ENCODE measurements around the gene OR8G1. TPM values are rescaled to one million over a fixed set of nuclear protein-coding genes. Genes with fewer than 3 reads are reported as not detected.

OR8G1 gene, protein sequence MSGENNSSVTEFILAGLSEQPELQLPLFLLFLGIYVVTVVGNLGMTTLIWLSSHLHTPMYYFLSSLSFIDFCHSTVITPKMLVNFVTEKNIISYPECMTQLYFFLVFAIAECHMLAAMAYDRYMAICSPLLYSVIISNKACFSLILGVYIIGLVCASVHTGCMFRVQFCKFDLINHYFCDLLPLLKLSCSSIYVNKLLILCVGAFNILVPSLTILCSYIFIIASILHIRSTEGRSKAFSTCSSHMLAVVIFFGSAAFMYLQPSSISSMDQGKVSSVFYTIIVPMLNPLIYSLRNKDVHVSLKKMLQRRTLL
- total RNA-seq (not detected), polyA plus RNA-seq (not detected)

DNA sequence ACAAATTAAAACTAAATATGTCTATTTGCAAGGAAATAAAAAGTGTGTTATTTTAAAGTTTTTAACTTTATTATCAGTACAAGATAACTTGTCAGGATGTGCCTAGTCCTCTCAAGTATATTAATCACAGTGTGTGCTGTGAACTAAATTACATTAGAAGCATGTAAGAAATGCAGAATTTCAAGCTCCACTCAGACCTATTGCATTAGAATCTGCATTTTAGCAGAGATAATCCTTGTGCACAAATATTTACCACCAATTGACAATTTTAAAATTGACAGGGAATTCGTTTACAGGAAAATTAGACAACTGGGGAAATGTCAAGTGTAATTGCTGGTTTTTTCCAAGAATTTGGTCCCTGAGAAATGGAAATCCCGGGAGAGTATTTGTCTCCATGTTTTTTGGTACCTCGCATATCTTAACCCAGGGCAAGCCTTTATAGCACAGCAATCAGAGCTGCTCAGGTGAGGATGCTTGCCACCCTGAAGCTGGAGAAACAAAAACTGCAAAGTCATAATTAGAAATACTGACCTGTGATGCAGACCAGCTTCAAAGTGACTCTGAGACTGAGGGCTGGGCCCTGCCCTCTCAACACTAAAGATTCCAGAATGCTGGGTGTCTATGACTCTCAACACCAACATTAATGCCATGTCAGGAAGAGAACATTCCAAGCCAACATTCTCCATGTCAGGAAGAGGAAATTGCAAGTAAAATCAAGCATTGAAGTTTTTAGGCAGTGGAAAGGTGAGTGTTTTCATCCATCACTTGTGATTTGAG, at the start of gene OR8G1:
Gene OR8G1, plus strand, starts transcription at position 475 of the 777 bp plus-strand sequence. CDS start 8,581 bp downstream, outside the sequence.
- Histone ChIP-seq H3K9ac (ENCODE audit: low read depth in 1 of 2, low read length in 2 of 2) (no peak within 1 kb of the TSS), H3K9me3 (ENCODE audit: control insufficient read depth in 4 of 4, low read length in 3 of 4) (no peaks in the 10 kb centered on the region), H3K27ac (ENCODE audit: low read depth in 1 of 2, low read length in 2 of 2) (no peak within 1 kb of the TSS), H3K36me3 (ENCODE audit: control insufficient read depth in 4 of 4, insufficient read depth in 3 of 4, low read depth in 1 of 4, low read length in 3 of 4) (no peaks in the 10 kb centered on the region), H3K4me1 (ENCODE audit: control insufficient read depth in 4 of 4, insufficient read depth in 4 of 4, low read length in 3 of 4) (no peaks in the 10 kb centered on the region), H3K4me3 (ENCODE audit: low read depth in 1 of 3, low read length in 3 of 3) (no peak within 1 kb of the TSS), H3K27me3 (ENCODE audit: control insufficient read depth in 4 of 4, insufficient read depth in 4 of 4, low read length in 3 of 4) (no peaks in the 10 kb centered on the region)
- DNase-seq (ENCODE audit: low spot score) = no peak
- 59% methylated on average over 3 of the region's 3 CpGs for WGBS
- TF ChIP-seq GABPA (IDR thresholded peaks at IDR 0.05 in 1 of 2, conservative IDR thresholded peaks at IDR 0.05 in 1 of 2) = no peak
- TF ChIP-seq NR2F2 (IDR thresholded peaks at IDR 0.05) = no peak
- TF ChIP-seq, protein P1, sequence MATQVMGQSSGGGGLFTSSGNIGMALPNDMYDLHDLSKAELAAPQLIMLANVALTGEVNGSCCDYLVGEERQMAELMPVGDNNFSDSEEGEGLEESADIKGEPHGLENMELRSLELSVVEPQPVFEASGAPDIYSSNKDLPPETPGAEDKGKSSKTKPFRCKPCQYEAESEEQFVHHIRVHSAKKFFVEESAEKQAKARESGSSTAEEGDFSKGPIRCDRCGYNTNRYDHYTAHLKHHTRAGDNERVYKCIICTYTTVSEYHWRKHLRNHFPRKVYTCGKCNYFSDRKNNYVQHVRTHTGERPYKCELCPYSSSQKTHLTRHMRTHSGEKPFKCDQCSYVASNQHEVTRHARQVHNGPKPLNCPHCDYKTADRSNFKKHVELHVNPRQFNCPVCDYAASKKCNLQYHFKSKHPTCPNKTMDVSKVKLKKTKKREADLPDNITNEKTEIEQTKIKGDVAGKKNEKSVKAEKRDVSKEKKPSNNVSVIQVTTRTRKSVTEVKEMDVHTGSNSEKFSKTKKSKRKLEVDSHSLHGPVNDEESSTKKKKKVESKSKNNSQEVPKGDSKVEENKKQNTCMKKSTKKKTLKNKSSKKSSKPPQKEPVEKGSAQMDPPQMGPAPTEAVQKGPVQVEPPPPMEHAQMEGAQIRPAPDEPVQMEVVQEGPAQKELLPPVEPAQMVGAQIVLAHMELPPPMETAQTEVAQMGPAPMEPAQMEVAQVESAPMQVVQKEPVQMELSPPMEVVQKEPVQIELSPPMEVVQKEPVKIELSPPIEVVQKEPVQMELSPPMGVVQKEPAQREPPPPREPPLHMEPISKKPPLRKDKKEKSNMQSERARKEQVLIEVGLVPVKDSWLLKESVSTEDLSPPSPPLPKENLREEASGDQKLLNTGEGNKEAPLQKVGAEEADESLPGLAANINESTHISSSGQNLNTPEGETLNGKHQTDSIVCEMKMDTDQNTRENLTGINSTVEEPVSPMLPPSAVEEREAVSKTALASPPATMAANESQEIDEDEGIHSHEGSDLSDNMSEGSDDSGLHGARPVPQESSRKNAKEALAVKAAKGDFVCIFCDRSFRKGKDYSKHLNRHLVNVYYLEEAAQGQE (IDR thresholded peaks at IDR 0.05) = no peak
- TF ChIP-seq ATF3 (IDR thresholded peaks at IDR 0.05) = no peak
- TF ChIP-seq CTCF (IDR thresholded peaks at IDR 0.05; ENCODE audit: low read depth, low read length, missing input control) = no peak
- TF ChIP-seq MAX (IDR thresholded peaks at IDR 0.05) = no peak
- no peak for TF ChIP-seq FOXA1 (IDR thresholded peaks at IDR 0.05)
- no peak for TF ChIP-seq JUND (IDR thresholded peaks at IDR 0.05)
- TF ChIP-seq ZBTB33 (IDR thresholded peaks at IDR 0.05) = no peak
- no peak for TF ChIP-seq SP1 (IDR thresholded peaks at IDR 0.05)
- no peak for TF ChIP-seq EGR1 (IDR thresholded peaks at IDR 0.05; ENCODE audit: low read depth in 2 of 2)
- no peak for TF ChIP-seq HNF4G (IDR thresholded peaks at IDR 0.05)
- TF ChIP-seq RAD21 (IDR thresholded peaks at IDR 0.05) = no peak
- no peak for TF ChIP-seq HNF4A (conservative IDR thresholded peaks at IDR 0.05)
- TF ChIP-seq YY1 (IDR thresholded peaks at IDR 0.05) = no peak
- no peak for TF ChIP-seq TAF1 (conservative IDR thresholded peaks at IDR 0.05)
- no peak for TF ChIP-seq RXRA (IDR thresholded peaks at IDR 0.05)
- no peak for TF ChIP-seq FOXA2 (IDR thresholded peaks at IDR 0.05)

Data from liver (tissue), 9 donors.